GM19397 (cell line): ENCODE data around the gene METTL2A.
"Not testable (repeated sequence)": the region's sequence is repeated elsewhere in the genome, so short reads cannot be mapped to it uniquely, and the experiment has no call there.

Experiments used
- ATAC-seq: cut with Tn5 transposase; IDR thresholded peaks from one replicate; pipeline ENCODE4 v1.9.1; 2021; ENCODE audit warnings: mild to moderate bottlenecking, moderate library complexity; ENCODE audit not compliant: unreplicated experiment

Gene METTL2A

DNA sequence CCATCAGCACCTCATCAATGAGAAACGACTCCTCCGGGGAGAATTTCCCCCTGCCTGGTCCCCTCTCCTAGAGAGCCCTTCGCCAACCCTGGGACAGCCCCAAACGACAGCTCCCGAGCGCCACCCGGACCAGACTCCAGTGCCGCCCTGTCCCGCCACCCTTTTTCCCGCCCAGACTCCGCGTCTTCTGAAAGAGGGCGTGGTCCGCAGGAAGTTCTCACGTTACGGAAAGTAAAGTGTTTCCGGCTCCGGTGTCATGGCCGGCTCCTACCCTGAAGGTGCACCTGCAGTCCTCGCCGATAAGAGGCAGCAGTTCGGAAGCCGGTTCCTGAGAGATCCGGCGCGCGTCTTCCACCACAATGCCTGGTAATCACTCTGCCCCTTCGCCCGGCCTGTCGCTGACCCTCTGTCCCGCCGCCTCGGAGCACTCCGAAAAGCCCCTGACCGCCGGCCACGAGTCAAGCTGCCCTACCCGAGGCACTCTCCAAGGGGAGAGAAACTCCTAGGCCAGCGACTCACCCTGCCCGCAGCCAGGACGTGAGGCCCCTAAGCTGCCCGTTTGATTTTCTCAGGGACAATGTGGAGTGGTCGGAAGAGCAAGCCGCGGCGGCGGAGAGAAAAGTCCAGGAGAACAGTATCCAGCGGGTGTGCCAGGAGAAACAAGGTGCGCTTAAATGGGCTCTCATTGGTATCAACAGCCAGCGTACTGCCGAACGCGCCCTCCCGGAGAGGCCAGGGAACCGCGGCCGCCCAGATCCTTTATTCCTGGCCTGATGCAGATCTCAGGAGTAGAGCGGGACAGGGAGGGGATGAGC, at the start of gene METTL2A:
Gene METTL2A (plus strand): TSS at position 251 of the 815 bp plus-strand sequence. CDS start 6 bp downstream, at position 257.
- peak; percentile 92 for ATAC-seq

DNA sequence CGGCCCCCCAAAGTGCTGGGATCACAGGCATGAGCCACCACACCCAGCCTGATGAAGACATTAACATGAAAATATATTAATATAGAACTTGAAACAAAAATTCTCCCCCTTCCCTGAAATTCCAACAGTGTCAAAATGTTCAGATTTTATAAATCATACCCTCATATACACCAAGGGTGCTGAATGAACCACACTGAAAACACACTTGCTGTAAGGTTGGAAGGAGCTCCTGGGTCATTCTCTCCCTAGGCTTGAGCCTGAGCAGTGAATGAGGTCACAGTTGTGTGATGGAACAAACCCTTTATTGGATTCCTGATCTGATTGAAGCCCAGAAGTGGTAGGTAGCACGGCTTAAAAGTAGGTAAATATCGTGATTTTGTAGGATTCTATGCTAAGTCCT, 43.4 kb upstream of the METTL2A start, which contains the start of gene EFCAB3:
Gene EFCAB3 (plus strand): TSS at position 301 of the 400 bp plus-strand sequence. CDS start 2,427 bp downstream, outside the sequence.
- ATAC-seq = no peak

- no peak for ATAC-seq
These were observed 42.1 kb upstream of the METTL2A start for GRCh38 chr17:62381561-62381960.

GRCh38 chr17:62388856-62389255, 34.8 kb upstream of the METTL2A start:
- ATAC-seq = no peak

GRCh38 chr17:62392908-62393307, 30.8 kb upstream of the METTL2A start:
- ATAC-seq = no peak

DNA sequence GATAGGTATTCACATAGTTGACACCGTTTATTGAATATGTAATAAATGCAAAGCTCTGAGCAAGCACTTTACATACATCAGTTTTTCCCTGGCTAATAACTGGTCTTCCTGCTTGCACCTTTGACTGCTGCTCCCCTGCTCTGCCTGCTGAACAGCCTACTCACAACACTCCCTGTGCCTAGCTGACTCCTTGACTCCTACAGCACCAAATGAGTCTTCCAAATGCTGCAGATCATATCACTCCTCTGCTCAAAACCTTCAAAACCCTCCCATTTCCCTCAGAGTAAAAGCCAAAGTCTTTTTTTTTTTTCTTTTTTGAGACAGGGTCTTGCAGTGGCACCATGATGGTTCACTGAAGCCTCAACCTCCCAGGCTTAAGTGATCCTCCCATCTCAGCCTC, 24.8 kb upstream of the METTL2A start:
- no peak for ATAC-seq

- ATAC-seq = no peak
These were observed 18.2 kb upstream of the METTL2A start for GRCh38 chr17:62405451-62405850.

- ATAC-seq = not testable (repeated sequence)
These were observed 10.6 kb upstream of the METTL2A start for GRCh38 chr17:62413090-62413489.

DNA sequence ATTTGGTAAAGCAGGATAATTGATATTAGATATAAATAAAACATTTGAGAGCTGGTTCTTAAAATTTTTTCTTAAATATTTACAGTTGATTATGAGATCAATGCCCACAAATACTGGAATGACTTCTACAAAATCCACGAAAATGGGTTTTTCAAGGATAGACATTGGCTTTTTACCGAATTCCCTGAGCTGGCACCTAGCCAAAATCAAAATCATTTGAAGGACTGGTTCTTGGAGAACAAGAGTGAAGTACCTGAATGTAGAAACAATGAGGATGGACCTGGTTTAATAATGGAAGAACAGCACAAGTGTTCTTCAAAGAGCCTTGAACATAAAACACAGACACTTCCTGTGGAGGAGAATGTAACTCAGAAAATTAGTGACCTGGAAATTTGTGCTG, 2.5 kb downstream of the METTL2A start:
- ATAC-seq = not testable (repeated sequence)

DNA sequence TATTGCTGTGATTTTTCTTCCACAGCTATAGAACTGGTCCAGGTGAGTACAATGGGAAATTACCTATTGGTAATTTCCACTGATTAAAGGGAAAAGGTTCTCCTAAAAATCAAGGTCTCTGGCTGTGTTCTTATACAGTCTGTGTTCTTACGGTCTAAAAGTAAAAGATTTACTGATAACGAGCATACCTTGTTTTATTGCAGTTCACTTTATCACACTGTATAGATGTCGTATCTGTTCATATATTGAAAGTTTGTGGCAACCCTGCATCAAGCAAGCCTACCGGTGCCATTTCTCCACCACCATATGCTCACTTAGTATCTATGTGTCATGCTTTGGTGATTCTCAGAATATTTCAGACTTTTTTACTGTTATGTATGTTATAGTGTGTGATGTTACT, 11.6 kb downstream of the METTL2A start:
- not testable (repeated sequence) for ATAC-seq

DNA sequence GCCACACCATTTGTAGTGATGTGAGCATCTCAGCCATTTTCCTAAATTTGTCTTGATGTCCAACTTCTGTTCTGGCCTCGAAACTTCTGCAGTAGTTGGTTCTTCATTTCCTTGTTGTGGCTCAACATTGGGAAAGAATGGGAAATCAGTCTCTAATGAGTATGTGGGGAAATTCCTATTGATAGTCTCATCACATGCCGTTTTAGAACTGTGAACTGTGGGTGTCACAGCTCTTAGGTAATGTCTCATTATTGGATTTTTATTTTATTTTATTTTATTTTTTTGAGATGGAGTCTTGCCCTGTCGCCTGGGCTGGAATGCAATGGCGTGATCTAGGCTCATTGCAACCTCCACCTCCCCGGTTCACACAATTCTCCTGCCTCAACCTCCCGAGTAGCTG, 17.5 kb downstream of the METTL2A start:
- not testable (repeated sequence) for ATAC-seq

DNA sequence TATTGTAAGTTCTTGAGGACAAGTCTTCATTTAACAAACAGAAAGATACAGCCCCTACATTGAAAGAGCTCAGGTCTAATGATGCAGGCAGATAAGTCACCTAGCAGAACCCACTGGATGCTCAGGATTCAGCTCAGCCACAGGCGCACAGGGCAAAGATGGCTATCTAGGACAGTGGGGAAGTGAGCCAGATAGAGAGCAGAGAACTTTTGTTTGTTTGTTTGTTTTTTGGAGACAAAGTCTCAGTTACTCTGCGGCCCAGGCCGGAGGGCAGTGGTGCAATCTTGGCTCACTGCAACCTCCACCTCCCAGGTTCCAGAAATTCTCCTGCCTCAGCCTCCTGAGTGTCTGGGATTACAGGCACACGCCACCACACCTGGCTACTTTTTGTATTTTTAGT, 20.4 kb downstream of the METTL2A start:
- ATAC-seq = no peak

DNA sequence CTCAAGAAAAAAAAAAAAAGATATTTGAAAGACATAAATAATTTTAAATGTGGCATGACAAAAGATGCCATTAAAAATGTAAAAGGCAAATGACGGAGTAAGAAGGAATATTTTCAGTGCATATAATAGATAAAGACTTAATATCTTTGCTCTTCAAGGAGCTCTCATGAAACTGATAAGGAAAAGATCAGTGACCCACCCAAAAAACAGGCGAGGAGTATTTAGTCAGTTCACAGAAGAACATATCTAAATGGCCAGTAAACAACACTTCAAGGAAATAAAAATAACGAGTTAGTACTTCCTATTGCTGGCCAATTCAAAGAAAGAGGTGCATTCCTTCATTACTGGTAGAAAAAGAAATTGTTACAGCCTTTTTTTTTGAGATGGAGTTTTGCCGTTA, 22.1 kb downstream of the METTL2A start:
- ATAC-seq = not testable (repeated sequence)

- ATAC-seq = not testable (repeated sequence)
These were observed 28.5 kb downstream of the METTL2A start for GRCh38 chr17:62452195-62452594.

DNA sequence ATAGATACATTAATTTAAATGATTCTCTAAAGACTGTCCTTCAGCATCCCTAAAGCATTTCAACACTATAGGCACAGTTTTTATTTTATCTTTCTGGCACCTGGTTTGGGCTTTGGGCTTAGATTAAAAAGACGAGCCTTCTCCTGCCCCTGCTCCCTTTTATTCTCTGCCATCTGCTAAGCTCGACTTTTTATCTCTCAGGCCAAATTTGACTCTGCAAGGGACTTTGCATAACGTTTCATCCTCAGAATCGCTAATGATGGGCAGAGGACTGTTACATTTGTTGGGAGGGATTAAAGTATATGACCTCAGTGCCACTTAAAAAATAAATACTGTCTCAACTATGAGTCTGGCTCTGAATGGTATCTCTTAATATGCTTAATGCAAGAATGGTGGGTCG, 29.3 kb downstream of the METTL2A start:
- not testable (repeated sequence) for ATAC-seq

GRCh38 chr17:62453656-62454055, 30.0 kb downstream of the METTL2A start:
- peak; percentile 33 for ATAC-seq

DNA sequence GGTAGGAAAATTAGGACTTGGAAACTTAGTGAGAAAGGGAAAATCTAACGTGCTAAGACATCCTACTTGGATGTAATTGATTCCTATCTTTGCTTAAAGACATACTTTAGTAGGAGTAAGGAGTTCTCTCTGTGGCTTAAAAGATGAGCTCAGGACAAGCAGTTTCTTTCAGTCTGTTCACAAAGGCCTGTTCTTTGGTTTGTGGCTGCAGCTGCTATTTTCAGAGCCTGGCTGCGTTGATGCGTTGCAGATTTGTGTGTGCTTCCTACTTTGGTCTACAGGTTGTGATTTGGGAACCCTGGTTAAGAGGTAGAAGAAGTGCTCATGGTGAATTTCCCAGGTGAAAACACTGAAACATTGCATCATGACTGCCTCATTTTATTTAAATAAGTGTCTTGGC, 30.4 kb downstream of the METTL2A start:
- peak; percentile 70 for ATAC-seq

DNA sequence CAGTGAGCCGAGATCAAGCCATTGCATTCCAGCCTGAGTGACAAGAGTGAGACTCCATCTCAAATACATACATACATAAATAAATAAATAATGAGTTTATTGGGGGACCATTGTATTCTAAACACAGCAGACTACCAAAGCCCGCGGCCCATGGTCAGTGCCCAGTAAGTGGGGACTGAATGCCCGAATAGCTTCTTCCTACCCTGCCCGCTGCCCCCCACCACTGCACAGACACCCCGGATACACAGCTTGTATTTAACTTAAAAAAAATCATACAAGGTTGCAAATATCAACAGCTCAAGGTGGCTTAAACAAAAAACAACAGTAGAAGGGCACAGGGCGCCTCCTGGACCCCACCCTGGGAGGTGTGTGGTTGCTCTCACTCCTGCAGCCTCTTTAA, 32.3 kb downstream of the METTL2A start:
- ATAC-seq = no peak

- ATAC-seq = not testable (repeated sequence)
These were observed 34.8 kb downstream of the METTL2A start for GRCh38 chr17:62458483-62458882.

DNA sequence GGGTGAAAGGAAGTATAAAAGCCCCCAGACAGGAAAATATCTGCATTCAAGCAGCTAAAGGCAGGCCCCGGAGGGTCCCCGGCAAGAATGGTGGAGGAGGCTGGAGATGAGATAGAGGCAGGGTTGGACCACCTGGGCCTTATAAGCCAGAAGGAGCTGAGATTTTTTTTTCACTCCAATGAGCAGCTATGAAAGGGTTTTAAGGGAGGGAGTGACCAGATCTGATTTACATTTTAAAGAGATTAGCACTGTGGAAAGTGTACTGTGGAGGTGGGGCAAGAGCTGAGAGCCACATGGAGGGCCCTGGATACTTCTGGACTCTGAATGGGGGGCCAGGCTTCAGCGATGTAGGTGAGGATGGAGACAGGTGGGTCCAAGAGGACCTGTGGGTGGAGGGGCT, 40.7 kb downstream of the METTL2A start:
- not testable (repeated sequence) for ATAC-seq

GRCh38 chr17:62465271-62465670, 41.6 kb downstream of the METTL2A start:
- not testable (repeated sequence) for ATAC-seq

- not testable (repeated sequence) for ATAC-seq
These were observed 47.1 kb downstream of the METTL2A start for GRCh38 chr17:62470666-62471379.
